GM12874 (cell line): ENCODE data around the gene NACAD.

Experiments
- TF ChIP-seq, protein P1 (sequence below): IDR thresholded peaks from 2 replicates; pipeline ENCODE4 v1.5.1; 2011; ENCODE audit warnings: low read depth, mild to moderate bottlenecking, control low read depth, low read length, moderate library complexity; ENCODE audit not compliant: insufficient read depth

The NACAD gene

GRCh38 chr7:45119550-45119949 is 30.8 kb upstream of the NACAD start:
- TF ChIP-seq, protein P1, sequence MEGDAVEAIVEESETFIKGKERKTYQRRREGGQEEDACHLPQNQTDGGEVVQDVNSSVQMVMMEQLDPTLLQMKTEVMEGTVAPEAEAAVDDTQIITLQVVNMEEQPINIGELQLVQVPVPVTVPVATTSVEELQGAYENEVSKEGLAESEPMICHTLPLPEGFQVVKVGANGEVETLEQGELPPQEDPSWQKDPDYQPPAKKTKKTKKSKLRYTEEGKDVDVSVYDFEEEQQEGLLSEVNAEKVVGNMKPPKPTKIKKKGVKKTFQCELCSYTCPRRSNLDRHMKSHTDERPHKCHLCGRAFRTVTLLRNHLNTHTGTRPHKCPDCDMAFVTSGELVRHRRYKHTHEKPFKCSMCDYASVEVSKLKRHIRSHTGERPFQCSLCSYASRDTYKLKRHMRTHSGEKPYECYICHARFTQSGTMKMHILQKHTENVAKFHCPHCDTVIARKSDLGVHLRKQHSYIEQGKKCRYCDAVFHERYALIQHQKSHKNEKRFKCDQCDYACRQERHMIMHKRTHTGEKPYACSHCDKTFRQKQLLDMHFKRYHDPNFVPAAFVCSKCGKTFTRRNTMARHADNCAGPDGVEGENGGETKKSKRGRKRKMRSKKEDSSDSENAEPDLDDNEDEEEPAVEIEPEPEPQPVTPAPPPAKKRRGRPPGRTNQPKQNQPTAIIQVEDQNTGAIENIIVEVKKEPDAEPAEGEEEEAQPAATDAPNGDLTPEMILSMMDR: no peak

DNA sequence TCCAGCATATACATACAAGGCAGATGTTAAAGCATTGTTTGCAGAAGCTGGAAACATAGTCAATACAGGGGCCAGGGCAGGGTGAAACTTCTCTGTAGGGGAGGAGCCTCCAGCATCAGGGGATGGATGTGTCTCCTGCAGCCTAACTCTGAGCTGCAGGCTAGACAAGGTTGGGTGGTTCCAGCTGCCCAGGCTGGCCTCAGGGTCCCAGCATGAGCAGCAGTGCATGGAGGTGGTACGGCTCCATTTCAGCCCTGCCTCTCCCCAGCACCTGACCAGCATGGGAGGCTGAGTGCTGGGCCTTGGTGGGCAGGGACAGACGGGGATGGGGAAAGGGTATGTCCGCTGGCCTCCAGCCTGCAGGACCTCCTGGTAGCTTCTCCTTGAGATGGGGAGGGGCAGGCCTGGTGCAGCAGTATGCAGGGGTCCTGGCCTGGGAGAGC is 30.1 kb upstream of the NACAD start:
- TF ChIP-seq, protein P1: no peak

DNA sequence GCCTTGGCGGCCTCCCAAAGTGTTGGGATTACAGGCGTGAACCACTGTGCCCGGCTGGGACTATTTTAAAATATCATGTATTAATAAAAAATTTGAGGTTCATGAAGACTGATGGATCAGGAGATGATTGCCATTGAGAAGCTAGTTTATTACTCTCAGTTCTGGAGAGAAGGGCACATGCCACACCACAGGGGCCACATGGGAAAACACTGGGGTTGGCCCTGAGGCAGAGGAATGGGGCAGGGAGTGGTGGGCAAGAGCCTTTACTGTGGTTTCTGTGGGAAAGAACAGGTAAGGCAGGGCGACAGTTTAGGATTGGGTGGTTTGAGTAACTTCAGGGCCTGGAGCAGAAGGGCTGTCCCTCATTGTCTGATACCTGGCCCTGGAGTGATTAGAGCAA is 29.5 kb upstream of the NACAD start:
- TF ChIP-seq, protein P1: no peak

DNA sequence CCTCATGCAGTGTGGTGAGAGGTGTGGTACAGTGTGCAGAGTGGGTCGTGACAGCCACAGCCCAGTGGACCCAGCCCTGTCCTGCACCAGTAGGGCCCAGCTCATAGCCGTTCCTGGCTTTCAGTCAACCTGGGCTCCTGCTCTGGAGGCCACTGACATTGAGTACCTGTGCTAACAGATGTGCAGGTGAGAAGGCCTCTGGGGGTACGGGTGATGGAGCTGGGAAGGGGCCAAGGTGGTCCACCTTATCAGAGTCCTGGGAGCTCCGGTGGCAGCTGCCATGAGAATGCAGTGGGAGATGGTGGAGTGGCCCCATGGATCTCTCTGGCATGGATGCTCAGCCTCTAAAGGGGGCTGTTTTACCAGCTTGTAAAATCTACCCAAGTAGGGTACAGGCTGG is 28.8 kb upstream of the NACAD start:
- TF ChIP-seq, protein P1: no peak

DNA sequence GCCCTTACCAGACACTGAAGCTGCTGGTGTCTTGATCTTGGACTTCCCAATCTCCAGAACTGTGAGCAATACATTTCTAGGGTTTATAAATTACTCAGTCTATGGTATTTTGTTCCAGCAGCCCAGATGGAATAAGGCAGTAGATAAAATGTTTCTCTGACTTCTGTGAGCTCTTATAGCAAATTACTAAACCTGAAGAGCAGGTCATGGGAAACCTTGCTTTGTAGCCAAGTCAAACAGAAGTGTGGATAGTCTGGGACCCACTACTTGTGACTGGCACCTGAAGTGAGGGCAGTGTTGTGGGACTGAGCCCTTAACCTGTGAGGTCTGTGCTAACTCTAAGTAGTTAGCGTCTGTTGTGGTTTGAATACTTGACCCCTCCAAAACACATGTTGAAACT is 27.3 kb upstream of the NACAD start:
- TF ChIP-seq, protein P1: no peak

DNA sequence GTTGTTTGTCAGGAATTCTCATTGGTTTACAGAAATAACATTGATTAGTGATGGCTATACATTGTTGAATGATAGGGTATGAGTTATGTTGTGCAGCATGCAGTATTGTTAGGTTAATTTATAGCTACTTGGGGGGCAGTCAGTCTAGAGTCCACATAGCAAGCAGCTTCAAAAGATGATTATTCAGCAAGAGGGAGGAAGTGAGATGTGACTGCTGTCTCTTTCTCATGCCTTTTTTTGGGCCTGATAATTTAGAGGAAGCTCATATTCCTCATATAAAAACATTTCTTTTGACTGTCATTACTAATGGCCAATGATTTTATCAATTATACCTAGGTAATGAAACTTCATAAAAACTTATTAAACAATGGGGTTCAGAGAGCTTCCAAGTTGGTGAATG is 26.2 kb upstream of the NACAD start:
- TF ChIP-seq, protein P1: no peak

DNA sequence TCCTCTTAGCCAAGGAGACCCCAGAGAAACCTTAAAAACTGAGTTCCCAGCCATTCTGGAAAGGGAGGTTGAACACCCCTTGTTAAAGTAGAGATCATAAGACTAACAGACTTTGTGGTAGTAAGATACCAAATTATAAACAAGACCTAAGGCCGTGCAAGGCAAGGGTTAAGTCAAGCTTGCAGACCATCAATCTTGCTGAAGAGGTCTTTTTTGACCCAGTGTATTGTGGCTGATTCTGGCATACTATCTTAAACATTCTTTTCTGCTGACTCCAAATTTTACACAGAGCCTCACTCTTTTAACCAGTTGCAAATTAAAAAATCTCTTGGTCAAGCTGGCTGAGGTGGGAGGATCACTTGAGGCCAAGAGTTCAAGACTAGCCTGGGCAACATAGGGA is 23.9 kb upstream of the NACAD start:
- TF ChIP-seq, protein P1: no peak
